Omental fat pad (tissue), 4 donors: ENCODE results near the gene KIAA1191. TPM values are rescaled to one million over a fixed set of nuclear protein-coding genes. Genes with fewer than 3 reads are reported as not detected.

Experiments used
- ATAC-seq: fragments of 150-250 bp; one replicate; pipeline ENCODE4 v1.9.1; 2016; ENCODE audit warnings: mild to moderate bottlenecking, moderate library complexity; ENCODE audit not compliant: low FRiP score
- DNase-seq: peaks from one replicate; pipeline ENCODE4 v3.0.0-alpha.2; 2019; ENCODE audit warnings: low spot score
- CTCF ChIP-seq, 3 donors: fragments of 450-650 bp; IDR thresholded peaks; one replicate each; pipeline ENCODE4 v1.5.1; 2016 to 2017; ENCODE audit warnings: antibody characterized with exemption in 3 of 3, mild to moderate bottlenecking in 3 of 3, moderate library complexity in 2 of 3
- total RNA-seq, 4 donors: library from RNA; depleted of rRNA; stranded (reverse); fragments of >200 nt; gene quantifications; one replicate each; pipeline ENCODE4 v1.1.0, GENCODE V29; 2016

Gene KIAA1191
- total RNA-seq, 4 donors from 2014 or later: 77.0 to 103 (median 85.6) TPM

- ATAC-seq (no peak), DNase-seq (no peak)
- TF ChIP-seq CTCF (IDR thresholded peaks at IDR 0.05): no peak
Measured at GRCh38 chr5:176394881-176395675, 33.5 kb upstream of the KIAA1191 start.

GRCh38 chr5:176394096-176394495 is 32.5 kb upstream of the KIAA1191 start:
- no peak for ATAC-seq
- DNase-seq: no peak
- TF ChIP-seq CTCF (IDR thresholded peaks at IDR 0.05): no peak

- DNase-seq (no peak), ATAC-seq (no peak)
- no peak for TF ChIP-seq CTCF (IDR thresholded peaks at IDR 0.05)
Measured at GRCh38 chr5:176392526-176392925, 31.0 kb upstream of the KIAA1191 start.

GRCh38 chr5:176391999-176392398 is 30.4 kb upstream of the KIAA1191 start:
- ATAC-seq (no peak), DNase-seq (no peak)
- no peak for TF ChIP-seq CTCF (IDR thresholded peaks at IDR 0.05)

GRCh38 chr5:176391479-176391878 is 29.9 kb upstream of the KIAA1191 start:
- ATAC-seq (no peak), DNase-seq (no peak)
- TF ChIP-seq CTCF (IDR thresholded peaks at IDR 0.05): no peak

GRCh38 chr5:176389135-176390123 is 27.9 kb upstream of the KIAA1191 start:
- DNase-seq: no peak
- TF ChIP-seq CTCF (IDR thresholded peaks at IDR 0.05): no peak
- ATAC-seq: peak; percentile 11
